Parathyroid adenoma (tissue), 2 donors: ENCODE results near the gene LSM7.

Experiments
- H2AFZ ChIP-seq: fragments of 300-600 bp; sonication (generic); one replicate; pipeline ENCODE4 v1.7.0; 2017; ENCODE audit warnings: antibody characterized with exemption, mild to moderate bottlenecking
- H3K27ac ChIP-seq: fragments of 300-600 bp; sonication (generic); one replicate; pipeline ENCODE4 v1.7.0; 2017
- H3K27me3 ChIP-seq: fragments of 300-600 bp; sonication (generic); one replicate; pipeline ENCODE4 v1.7.0; 2017; ENCODE audit warnings: low read length; ENCODE audit not compliant: control insufficient read depth, insufficient read depth
- H3K36me3 ChIP-seq: fragments of 300-600 bp; sonication (generic); one replicate; pipeline ENCODE4 v1.7.0; 2017; ENCODE audit warnings: low read length; ENCODE audit not compliant: control insufficient read depth, insufficient read depth
- H3K4me1 ChIP-seq: fragments of 300-600 bp; sonication (generic); one replicate; pipeline ENCODE4 v1.7.0; 2017; ENCODE audit warnings: control low read depth
- H3K4me2 ChIP-seq: fragments of 300-600 bp; sonication (generic); one replicate; pipeline ENCODE4 v1.7.0; 2017; ENCODE audit warnings: low read length
- H3K4me3 ChIP-seq: fragments of 300-600 bp; sonication (generic); one replicate; pipeline ENCODE4 v1.7.0; 2017; ENCODE audit warnings: low read depth, low read length
- H3K79me2 ChIP-seq: fragments of 300-600 bp; sonication (generic); one replicate; pipeline ENCODE4 v1.7.0; 2017; ENCODE audit warnings: control low read depth
- H3K9ac ChIP-seq: fragments of 300-600 bp; sonication (generic); one replicate; pipeline ENCODE4 v1.7.0; 2017; ENCODE audit warnings: mild to moderate bottlenecking
- H3K9me3 ChIP-seq: fragments of 300-600 bp; sonication (generic); one replicate; pipeline ENCODE4 v1.7.0; 2017; ENCODE audit warnings: low read length; ENCODE audit not compliant: control insufficient read depth
- TF ChIP-seq, protein P1 (sequence below): fragments of 300-600 bp; sonication (generic); IDR thresholded peaks from one replicate; pipeline ENCODE4 v1.7.0; 2017; ENCODE audit warnings: antibody characterized with exemption, mild to moderate bottlenecking
- donor health status: primary hyperparathyroidism.

The LSM7 gene

DNA sequence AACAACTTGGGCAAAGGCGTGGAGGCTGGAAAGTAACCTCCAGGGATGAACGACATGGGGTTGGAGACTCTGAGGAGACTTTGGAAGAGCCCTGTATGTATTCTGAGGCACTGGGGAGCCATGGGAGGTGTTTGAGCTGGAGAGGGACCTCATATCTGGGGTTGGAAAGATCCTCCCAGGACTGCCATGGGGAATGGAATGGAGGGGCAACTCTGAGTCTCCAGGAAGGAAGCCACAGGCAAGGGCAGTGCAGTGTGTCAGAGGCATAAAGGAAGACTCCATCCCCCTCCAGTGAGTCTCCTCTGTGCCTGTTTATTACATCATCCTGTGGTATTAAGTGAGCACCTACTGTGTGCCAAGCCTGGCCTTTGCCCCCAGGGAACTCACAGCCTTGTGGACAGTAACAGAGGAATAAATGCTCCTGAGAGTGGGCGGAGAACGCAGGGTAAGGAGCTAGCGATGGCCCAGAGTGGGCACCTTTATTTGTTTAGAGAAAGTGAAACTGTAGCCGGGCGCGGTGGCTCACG lies 54.1 kb downstream of the LSM7 start:
- H3K79me2 ChIP-seq, result peaks cover 29% of the 10 kb centered on the region
- TF ChIP-seq, protein P1, sequence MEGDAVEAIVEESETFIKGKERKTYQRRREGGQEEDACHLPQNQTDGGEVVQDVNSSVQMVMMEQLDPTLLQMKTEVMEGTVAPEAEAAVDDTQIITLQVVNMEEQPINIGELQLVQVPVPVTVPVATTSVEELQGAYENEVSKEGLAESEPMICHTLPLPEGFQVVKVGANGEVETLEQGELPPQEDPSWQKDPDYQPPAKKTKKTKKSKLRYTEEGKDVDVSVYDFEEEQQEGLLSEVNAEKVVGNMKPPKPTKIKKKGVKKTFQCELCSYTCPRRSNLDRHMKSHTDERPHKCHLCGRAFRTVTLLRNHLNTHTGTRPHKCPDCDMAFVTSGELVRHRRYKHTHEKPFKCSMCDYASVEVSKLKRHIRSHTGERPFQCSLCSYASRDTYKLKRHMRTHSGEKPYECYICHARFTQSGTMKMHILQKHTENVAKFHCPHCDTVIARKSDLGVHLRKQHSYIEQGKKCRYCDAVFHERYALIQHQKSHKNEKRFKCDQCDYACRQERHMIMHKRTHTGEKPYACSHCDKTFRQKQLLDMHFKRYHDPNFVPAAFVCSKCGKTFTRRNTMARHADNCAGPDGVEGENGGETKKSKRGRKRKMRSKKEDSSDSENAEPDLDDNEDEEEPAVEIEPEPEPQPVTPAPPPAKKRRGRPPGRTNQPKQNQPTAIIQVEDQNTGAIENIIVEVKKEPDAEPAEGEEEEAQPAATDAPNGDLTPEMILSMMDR, result no peak
- H3K9me3 ChIP-seq, result no peaks in the 10 kb centered on the region
- H3K27ac ChIP-seq, result peak overlapping the region; percentile 46
- H3K4me1 ChIP-seq, result peaks cover 16% of the 10 kb centered on the region
- no peaks in the 10 kb centered on the region for H3K27me3 ChIP-seq
- no peaks in the 10 kb centered on the region for H3K36me3 ChIP-seq
- no peak overlapping the region for H3K9ac ChIP-seq
- no peak overlapping the region for H3K4me2 ChIP-seq
- no peak overlapping the region for H2AFZ ChIP-seq
- H3K4me3 ChIP-seq, result no peak overlapping the region

DNA sequence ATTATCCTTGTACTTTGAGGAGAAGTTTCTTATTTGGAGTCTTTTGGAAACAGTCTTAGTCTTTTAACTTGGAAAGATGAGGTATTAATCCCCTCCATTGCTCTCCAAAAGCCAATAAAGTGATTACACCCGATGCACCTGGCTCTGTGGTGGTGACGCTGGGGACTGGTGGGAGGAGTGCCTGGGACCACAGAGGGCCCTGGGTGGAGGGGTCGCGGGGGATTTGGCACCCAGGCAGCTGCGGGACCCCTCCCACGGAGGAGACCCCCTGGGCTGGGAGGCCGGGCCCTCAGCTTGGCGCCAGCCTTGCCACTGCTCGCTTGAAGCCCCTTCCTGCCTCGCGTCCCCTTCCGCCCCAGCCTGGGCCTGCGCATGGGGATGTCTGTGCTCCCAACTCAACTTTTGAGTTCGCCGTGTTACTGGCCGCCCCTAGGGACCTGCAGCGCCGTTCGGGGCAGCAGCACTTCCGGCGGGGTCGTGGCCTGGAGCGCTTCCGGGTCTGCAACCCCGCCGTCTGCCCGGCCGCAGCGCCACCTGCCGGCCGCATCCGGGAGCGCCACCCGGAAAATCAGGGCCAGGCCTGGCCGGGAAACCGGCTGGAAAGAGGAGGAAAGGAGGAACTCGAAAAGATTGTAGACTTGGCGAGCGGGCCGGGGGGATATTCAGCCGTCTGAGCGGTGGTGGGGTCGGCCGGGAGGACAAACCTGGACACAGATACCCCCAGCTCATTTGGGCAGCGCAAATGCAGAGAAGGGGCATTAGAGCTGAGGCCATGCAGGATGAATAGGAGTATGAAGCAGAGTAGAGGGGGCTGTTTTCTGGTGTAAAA lies 54.8 kb downstream of the LSM7 start:
- Histone ChIP-seq H3K36me3 (no peaks in the 10 kb centered on the region), H2AFZ (no peak overlapping the region), H3K4me1 (peaks cover 16% of the 10 kb centered on the region), H3K4me3 (no peak overlapping the region), H3K9me3 (no peaks in the 10 kb centered on the region), H3K4me2 (peak overlapping the region; percentile 52), H3K27me3 (no peaks in the 10 kb centered on the region), H3K79me2 (peaks cover 29% of the 10 kb centered on the region), H3K9ac (no peak overlapping the region), H3K27ac (peak overlapping the region; percentile 46)
- TF ChIP-seq, protein P1, result peak; percentile 95
